Measurements from ENCODE around the gene LPP. TPM values are rescaled to one million over a fixed set of nuclear protein-coding genes. Genes with fewer than 3 reads are reported as not detected.

Gene LPP
- total and polyA plus RNA-seq, 9 of the 15 experiments (the other 6 are each of a cell fraction or from before 2014, with no cell fraction given): 0.07 to 0.18 TPM; not detected in 7

DNA sequence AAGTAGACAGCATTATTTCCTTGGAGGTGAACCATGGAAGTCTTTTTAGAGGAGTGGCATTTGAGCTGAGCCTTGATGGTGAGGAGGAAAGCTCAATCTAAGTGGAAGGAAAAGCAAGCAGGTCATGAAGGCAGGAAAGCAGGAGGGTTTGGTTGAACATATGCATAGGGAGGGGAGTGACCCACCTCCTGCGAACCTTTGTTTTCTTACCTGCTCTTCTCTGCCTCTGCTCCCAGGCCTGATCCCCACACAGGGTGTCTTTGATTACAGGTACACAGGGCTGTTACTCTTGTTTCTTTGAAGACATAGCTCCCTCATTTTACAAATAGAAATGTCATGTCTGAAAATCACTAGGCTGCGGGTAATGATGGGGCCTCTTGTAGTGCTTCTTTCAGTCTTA lies 769.7 kb downstream of the LPP start:
- no peak for FAIRE-seq
- H3K9me1 ChIP-seq (ENCODE audit: control insufficient read depth, insufficient read depth, low read length): no peaks in the 10 kb centered on the region
- no peak for DNase-seq (ENCODE audit: extremely low read depth in 1 of 4, low spot score in 3 of 4)
- no peaks in the 10 kb centered on the region for H3K9me3 ChIP-seq (replicated peaks; ENCODE audit: control insufficient read depth, insufficient read depth, low read depth, low read length)
- BruUV-seq (replicated peaks): no TSS peak
- H3K27ac ChIP-seq (ENCODE audit: extremely low read depth, low read depth, low read length): no peak overlapping the region
- H3K4me2 ChIP-seq (ENCODE audit: insufficient read depth, low read length): no peak overlapping the region
- no peaks in the 10 kb centered on the region for H3K27me3 ChIP-seq (ENCODE audit: control insufficient read depth in 2 of 2, insufficient read depth in 2 of 2, low read length in 2 of 2)
- no peak for TF ChIP-seq MTF1 (CRISPR knock-in tag; IDR thresholded peaks at IDR 0.05; ENCODE audit: borderline replicate concordance)
- no peaks in the 10 kb centered on the region for H3K79me2 ChIP-seq (ENCODE audit: control insufficient read depth, insufficient read depth, low read length)
- H3K9ac ChIP-seq (ENCODE audit: insufficient read depth in 1 of 2, low read depth in 2 of 2, low read length in 2 of 2): no peak overlapping the region
- ATAC-seq: no peak
- intact Hi-C loops (cut with micrococcal nuclease): no loop called here
- H4K20me1 ChIP-seq (replicated peaks; ENCODE audit: control insufficient read depth, insufficient read depth, low read length): no peaks in the 10 kb centered on the region
- H3K4me3 ChIP-seq: no peak overlapping the region
- no peak overlapping the region for H2AFZ ChIP-seq (ENCODE audit: low read depth, low read length)
- in situ Hi-C loops (cut with MboI): no loop called here
- POLR2A ChIA-PET: no interaction called here
- H3K36me3 ChIP-seq (ENCODE audit: control insufficient read depth, insufficient read depth, low read length): no peaks in the 10 kb centered on the region
- 0% methylated on average over 2 of the region's 2 CpGs for WGBS (ENCODE audit: insufficient coverage, low coverage, missing lambda C conversion rate)
- CTCF ChIA-PET (ENCODE audit: low intra/inter-chr PET ratio): no interaction called here
- no peaks in the 10 kb centered on the region for H3K4me1 ChIP-seq (replicated peaks in 1 of 2; ENCODE audit: control insufficient read depth in 2 of 2, insufficient read depth in 2 of 2, low read length in 2 of 2)

DNA sequence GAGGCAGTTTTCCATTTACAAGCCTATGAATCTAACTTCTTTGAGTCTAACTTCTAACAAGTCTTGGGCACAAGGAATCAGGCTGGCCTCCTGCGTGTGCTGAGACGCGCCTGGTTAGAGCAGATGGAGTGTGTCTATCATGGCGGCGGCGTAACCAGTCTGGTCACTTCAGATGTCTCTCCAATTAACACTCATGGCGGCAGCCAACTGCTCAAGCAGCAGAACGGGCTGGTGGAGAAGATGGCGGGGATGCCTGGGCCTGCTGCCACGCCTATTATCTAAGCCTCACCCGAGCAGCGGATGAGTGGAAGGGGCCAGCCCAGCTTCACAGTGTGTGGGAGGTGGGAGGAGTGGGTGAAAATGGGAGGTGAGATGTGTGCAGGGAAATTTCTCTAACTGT lies 771.4 kb downstream of the LPP start:
- H3K4me3 ChIP-seq: no peak overlapping the region
- TF ChIP-seq CBFA2T3 (IDR thresholded peaks at IDR 0.05): no peak
- TF ChIP-seq SMAD4 (CRISPR knock-in tag; conservative IDR thresholded peaks at IDR 0.05): no peak
- no peak for TF ChIP-seq ETV1 (tag; conservative IDR thresholded peaks at IDR 0.05; ENCODE audit: low read depth)
- no peak for TF ChIP-seq TAF9B (IDR thresholded peaks at IDR 0.05; ENCODE audit: partially characterized antibody)
- TF ChIP-seq, protein P1, sequence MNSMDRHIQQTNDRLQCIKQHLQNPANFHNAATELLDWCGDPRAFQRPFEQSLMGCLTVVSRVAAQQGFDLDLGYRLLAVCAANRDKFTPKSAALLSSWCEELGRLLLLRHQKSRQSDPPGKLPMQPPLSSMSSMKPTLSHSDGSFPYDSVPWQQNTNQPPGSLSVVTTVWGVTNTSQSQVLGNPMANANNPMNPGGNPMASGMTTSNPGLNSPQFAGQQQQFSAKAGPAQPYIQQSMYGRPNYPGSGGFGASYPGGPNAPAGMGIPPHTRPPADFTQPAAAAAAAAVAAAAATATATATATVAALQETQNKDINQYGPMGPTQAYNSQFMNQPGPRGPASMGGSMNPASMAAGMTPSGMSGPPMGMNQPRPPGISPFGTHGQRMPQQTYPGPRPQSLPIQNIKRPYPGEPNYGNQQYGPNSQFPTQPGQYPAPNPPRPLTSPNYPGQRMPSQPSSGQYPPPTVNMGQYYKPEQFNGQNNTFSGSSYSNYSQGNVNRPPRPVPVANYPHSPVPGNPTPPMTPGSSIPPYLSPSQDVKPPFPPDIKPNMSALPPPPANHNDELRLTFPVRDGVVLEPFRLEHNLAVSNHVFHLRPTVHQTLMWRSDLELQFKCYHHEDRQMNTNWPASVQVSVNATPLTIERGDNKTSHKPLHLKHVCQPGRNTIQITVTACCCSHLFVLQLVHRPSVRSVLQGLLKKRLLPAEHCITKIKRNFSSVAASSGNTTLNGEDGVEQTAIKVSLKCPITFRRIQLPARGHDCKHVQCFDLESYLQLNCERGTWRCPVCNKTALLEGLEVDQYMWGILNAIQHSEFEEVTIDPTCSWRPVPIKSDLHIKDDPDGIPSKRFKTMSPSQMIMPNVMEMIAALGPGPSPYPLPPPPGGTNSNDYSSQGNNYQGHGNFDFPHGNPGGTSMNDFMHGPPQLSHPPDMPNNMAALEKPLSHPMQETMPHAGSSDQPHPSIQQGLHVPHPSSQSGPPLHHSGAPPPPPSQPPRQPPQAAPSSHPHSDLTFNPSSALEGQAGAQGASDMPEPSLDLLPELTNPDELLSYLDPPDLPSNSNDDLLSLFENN (IDR thresholded peaks at IDR 0.05; ENCODE audit: low read depth in 2 of 2, low read length in 2 of 2): no peak
- TF ChIP-seq GABPB1 (CRISPR knock-in tag; IDR thresholded peaks at IDR 0.05): no peak
- no peak for TF ChIP-seq PTRF (tag; IDR thresholded peaks at IDR 0.05)
- TF ChIP-seq, protein P2, sequence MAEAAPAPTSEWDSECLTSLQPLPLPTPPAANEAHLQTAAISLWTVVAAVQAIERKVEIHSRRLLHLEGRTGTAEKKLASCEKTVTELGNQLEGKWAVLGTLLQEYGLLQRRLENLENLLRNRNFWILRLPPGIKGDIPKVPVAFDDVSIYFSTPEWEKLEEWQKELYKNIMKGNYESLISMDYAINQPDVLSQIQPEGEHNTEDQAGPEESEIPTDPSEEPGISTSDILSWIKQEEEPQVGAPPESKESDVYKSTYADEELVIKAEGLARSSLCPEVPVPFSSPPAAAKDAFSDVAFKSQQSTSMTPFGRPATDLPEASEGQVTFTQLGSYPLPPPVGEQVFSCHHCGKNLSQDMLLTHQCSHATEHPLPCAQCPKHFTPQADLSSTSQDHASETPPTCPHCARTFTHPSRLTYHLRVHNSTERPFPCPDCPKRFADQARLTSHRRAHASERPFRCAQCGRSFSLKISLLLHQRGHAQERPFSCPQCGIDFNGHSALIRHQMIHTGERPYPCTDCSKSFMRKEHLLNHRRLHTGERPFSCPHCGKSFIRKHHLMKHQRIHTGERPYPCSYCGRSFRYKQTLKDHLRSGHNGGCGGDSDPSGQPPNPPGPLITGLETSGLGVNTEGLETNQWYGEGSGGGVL (CRISPR knock-in tag; IDR thresholded peaks at IDR 0.05): no peak
- TF ChIP-seq ZNF143 (CRISPR knock-in tag; IDR thresholded peaks at IDR 0.05): no peak
- TF ChIP-seq ZNF780A (CRISPR knock-in tag; IDR thresholded peaks at IDR 0.05): no peak

More for the DNA sequence above, 771.4 kb downstream of the LPP start:
- no peaks in the 10 kb centered on the region for H3K36me3 ChIP-seq (ENCODE audit: control insufficient read depth, insufficient read depth, low read length)
- H3K4me2 ChIP-seq (ENCODE audit: insufficient read depth, low read length): no peak overlapping the region
- H4K20me1 ChIP-seq (replicated peaks; ENCODE audit: control insufficient read depth, insufficient read depth, low read length): no peaks in the 10 kb centered on the region
- under 1% methylated on average over 9 of the region's 12 CpGs for WGBS (ENCODE audit: insufficient coverage, low coverage, missing lambda C conversion rate)
- no peak overlapping the region for H2AFZ ChIP-seq (ENCODE audit: low read depth, low read length)
- H3K4me1 ChIP-seq (replicated peaks in 1 of 2; ENCODE audit: control insufficient read depth in 2 of 2, insufficient read depth in 2 of 2, low read length in 2 of 2): no peaks in the 10 kb centered on the region
- FAIRE-seq (no peak), DNase-seq (ENCODE audit: extremely low read depth in 1 of 4, low spot score in 3 of 4) (no peak), ATAC-seq (no peak)
- no peaks in the 10 kb centered on the region for H3K9me3 ChIP-seq (replicated peaks; ENCODE audit: control insufficient read depth, insufficient read depth, low read depth, low read length)
- no peak overlapping the region for H3K9ac ChIP-seq (ENCODE audit: insufficient read depth in 1 of 2, low read depth in 2 of 2, low read length in 2 of 2)
- ChIA-PET CTCF (ENCODE audit: low intra/inter-chr PET ratio) (no interaction called here), POLR2A (no interaction called here)
- H3K27me3 ChIP-seq (ENCODE audit: control insufficient read depth in 2 of 2, insufficient read depth in 2 of 2, low read length in 2 of 2): no peaks in the 10 kb centered on the region
- in situ Hi-C loops (cut with MboI): no loop called here
- intact Hi-C loops (cut with micrococcal nuclease): no loop called here
- H3K9me1 ChIP-seq (ENCODE audit: control insufficient read depth, insufficient read depth, low read length): no peaks in the 10 kb centered on the region
- H3K79me2 ChIP-seq (ENCODE audit: control insufficient read depth, insufficient read depth, low read length): no peaks in the 10 kb centered on the region
- BruUV-seq (replicated peaks): no TSS peak
- H3K27ac ChIP-seq (ENCODE audit: extremely low read depth, low read depth, low read length): no peak overlapping the region

Data from K562 (cell line).